ENCODE measurements around the gene ACOT7.

Gene ACOT7

DNA sequence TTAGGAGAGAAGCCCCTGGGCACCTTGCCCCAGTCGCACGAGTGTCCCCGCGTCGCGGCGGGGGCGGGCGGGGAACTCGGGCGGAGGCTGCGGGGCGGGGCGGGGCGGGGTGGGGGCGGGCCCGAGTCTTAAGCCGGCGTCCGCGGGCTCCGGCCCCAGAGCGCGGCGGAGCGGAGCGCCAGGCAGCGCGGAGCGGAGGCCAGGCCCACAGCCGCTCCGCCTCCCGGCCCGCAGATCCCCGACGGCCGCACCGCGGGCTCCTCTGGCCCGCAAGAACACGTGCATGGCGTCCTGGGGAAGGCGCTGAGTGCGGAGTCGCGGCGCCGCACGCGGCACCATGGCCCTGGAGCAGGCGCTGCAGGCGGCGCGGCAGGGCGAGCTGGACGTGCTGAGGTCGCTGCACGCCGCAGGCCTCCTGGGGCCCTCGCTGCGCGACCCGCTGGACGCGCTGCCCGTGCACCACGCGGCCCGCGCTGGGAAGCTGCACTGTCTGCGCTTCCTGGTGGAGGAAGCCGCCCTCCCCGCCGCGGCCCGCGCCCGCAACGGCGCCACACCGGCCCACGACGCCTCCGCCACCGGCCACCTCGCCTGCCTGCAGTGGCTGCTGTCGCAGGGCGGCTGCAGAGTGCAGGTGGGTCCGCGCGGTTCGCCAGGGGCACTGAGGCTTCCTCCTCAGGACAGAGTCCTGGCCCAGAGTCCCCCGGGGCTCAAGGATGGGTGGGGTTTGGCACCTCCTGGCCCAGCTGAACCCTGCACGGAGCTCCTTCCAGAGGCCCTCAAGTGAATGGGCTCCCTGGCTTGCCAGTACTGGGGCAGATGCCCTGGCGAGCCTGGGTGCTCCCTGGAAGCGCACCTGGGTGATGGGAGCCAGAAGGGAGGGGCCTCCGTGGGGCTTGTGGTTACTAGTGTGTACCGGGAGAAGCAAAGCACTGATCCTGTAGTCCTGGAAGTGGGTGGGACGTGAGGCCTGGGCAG lies 31.3 kb upstream of the ACOT7 start, which contains the start of gene ESPN:
ESPN (plus strand) TSS at position 158 of the 975 bp plus-strand sequence; CDS start at position 338, 180 bp downstream.
- in situ Hi-C loops (cut with MboI; ENCODE audit: low sequenced_read_pairs): no loop called here

DNA sequence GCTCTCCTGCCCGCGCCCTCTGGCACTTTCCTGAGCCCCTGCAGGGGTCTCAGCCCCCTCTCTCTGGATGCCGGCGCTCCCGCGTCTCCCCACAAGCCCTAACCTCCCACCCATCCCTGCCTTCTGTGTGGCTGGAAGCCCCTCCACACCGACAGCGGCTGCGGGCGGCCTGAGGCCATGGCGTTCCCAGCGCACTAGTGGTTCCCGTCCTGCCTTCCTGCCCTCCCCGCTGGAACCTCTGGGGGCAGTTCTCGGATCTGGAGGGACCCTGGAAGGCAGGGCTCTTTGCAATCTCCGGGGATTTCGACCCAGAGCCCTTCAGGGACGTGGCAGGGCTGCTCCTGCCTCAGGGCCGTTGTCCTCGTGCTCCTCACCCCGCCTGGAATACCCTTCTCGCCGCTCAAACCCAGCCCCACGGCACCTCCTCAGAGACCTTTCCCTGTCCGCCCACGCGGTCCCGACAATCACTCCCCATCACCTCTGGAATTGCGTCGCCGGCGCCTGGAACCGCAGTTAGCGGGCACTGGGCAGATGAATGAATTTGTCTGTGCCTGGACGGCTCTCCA lies 30.5 kb upstream of the ACOT7 start:
- in situ Hi-C loops (cut with MboI; ENCODE audit: low sequenced_read_pairs): no loop called here

DNA sequence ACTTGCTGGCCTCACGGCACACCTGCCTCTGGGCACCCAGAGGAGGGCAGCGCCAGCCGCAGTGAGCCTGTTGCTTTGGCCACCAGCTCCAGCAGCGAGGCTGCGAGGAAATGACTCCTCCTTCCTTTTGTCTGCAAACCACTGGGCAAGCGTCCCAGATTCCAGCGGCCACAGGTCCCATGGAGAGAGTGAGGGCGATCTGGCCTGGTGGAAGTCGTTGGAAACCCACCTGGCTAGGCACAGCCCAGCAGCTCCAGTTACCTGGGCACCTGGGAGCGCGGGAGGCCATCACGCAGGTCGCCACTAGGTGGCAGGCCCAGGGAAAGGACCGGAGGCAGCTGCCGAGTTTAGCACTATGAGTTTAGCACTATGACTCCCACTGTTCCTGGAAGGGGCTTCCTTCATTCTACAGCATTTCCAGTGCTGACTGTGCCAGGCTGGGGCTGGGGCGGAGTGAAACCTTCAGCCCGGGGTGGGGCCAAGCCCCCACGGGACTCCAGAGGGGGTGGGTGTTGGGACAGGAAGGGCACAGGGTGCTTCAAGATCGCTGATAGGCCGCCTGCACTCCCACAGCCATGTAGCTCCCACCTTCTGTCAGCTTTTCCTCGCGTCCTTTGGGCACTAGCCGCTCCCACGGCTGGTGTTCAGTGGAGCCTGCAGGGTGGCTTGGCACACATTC lies 29.9 kb upstream of the ACOT7 start:
- in situ Hi-C loops (cut with MboI; ENCODE audit: low sequenced_read_pairs): no loop called here

DNA sequence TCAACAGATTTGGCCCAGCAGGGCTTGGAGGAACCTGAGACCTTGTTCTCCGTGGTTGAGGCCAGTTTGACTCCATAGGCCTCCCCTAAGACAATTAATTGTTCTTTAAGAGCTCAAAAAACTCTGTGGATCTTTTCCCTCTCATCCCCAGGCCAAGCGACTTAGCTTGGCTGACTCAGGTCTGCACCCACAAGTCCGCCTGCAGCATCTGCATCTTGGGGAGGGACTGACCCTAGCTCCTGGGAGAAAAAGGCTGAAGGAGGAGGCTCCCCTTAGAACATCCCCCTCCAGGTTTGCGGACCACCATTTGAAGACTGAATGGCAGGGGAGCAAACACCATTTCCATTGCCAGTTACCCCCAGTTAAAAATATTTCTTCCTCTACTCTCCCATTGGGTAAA lies 27.7 kb upstream of the ACOT7 start:
- in situ Hi-C loops (cut with MboI; ENCODE audit: low sequenced_read_pairs): no loop called here

DNA sequence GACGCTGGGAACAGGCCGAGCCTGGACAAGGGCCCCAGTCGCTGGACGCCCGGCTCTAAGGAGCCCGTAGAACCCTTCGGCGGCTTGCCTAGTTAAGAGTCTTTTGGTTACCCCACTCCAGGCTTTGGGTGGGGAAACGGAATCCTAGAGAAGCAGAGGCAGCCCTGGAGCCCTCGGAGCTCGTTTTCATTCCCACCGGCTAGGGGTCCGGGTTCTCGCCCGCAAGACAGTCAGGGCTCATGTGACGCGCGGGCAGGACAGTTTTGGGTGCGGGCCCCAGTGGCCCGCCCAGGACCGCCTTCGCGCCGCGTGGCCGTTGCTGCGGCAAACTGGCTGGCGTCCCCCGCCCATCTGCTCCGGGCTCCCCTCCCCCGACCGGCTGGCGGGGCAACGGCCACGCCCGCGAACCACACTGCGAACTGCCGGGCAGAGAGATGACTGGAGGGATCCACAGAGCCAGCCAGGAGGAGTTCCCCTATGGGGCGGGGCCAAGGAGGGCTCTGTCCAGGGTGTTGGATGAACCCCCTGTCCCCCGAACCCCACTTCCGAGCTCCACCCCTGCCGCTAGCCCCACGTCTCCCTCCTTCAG lies 27.0 kb upstream of the ACOT7 start:
- in situ Hi-C loops (cut with MboI; ENCODE audit: low sequenced_read_pairs): no loop called here

DNA sequence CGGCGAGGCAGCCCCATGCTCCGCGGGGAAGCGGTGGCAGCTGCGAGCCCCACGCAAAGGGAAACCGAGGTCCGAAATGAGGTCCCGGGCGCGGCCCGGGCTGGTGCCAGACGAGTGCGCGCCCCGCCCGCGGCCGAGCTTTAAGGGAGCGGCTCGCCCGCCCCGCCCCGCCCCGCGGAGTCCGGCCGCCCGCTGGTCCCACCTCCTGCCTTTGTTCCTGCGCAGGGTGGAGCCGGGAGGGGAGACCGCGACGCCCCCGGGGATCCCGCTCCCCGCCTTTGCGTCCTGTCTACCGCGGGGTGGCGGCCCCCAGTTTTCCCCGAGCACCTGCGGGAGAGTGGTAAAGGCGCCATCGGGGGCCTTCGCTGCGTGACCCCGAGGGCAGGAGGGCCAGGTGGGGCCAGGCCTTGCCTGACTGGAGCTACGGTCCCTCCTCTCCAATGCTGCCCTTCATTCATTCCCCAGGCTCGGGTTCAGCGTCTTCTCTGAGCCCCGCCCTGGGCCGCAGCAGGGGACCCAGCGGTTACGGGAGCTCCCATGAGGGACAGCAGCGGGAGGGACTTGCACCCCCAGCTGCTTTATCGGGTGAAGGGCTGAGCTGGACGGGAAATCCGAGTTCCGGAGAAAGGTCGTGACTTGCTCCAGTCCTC lies 26.4 kb upstream of the ACOT7 start, which contains the start of gene HES2:
HES2 (minus strand) TSS at position 116 of the 650 bp plus-strand sequence; CDS start at position 17, 99 bp downstream.
- in situ Hi-C loops (cut with MboI; ENCODE audit: low sequenced_read_pairs): no loop called here

DNA sequence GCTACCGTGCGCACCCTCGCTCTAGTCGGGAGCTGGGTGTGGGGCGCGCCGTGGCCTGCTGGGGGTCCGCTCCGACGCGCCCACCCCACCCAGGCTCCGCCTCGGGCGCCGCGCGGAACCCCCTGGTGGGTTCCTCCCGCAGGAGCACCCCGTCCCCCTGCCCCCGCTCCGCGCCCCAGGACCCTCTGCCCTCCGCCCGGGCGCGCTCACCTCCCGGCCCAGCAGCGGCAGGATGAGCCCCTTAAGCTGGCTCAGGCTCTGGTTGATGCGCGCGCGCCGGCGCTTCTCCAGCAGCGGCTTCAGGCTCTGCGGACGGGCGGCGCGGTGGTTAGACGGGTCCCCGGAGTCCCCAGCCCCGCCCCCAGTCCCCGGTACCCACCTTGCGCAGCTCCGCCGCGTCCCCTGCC lies 25.8 kb upstream of the ACOT7 start:
- in situ Hi-C loops (cut with MboI; ENCODE audit: low sequenced_read_pairs): no loop called here

DNA sequence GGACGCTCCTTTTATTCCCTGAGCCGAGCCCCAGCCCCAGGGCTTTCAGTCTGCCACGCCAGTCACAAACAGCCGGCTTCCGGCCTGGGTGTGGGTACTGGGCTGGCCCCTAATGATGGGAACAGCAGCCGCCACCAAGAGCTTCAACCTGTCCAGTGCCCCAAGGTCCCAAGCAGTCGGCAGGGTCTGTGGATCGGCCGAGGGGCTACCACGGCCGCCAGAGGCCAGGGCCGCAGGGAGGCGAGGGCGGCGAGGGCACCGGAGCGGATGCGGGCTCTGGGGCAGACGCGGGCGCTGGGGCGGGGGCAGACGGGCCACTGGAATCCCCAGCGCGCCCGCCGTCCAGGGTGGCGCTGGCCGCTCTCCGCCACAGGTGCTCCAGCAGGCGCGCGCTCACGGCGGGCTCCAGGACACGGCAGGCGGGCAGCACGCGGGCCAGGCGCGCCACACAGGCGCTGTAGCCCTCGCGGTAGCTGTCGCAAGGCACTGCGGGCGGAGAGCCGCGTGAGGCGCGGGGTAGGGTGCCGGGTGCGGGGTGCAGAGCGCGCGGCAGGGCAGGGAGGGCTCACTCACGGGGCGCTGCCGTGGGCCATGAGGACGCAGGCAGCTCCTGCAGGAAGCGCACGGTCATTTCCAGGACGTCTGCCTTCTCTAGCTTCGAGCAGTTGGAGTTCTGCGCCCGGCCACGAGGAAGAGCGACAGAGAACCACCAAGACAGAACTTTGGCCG lies 25.3 kb upstream of the ACOT7 start:
- in situ Hi-C loops (cut with MboI; ENCODE audit: low sequenced_read_pairs): no loop called here

DNA sequence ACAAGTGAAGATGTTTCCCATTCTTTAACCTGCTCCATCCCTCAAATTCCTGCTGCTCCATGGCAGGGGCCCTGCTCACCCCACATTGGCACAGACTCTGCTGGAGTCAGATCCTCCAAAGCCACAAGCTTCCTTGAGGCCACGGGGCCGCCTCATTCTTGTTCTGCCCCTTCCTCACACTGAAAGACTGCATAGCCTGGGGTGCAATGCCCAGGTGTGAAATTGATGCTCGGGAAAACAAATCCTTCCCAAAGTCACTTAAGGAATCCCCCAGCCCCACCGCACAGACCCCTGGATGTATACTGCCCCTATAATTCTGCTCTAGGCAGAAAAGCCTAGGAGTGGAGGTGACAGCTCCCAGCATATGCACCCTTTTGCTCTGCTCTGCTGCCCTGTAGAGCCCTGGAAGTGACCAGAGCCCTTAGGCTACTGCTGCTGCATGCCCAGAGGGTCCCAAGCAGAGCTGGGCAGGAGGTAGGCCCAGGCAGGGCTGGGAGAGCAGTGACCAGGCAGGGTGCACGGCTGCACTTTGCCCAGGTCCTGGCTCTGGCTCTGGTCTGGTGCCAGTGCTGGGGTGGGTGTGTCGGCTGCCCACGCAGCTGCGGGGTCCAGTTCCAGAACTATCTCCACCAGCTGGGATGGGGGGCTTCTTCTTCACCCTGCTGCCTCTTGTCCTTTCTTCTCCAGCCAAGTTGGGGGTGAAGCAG lies 24.5 kb upstream of the ACOT7 start:
- in situ Hi-C loops (cut with MboI; ENCODE audit: low sequenced_read_pairs): no loop called here

DNA sequence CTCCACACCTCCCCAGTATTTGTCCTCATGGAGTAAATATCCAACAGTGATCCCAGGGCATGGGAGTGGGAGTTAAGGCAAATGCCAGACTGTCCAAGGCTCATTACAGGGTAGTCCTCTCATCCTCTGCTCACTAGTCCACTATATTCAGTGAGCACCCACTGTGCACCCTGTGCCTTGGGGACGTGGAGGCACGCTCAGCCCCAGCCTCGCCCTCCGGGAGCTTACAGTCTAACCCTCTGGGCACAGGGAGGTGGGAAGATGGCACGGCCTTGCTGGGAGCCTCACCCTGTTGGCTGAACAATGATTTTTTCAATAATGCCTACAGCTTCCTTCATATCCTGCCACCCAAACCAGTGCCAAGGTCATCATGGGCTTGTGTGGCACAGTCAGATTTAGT lies 23.3 kb upstream of the ACOT7 start:
- in situ Hi-C loops (cut with MboI; ENCODE audit: low sequenced_read_pairs): no loop called here

DNA sequence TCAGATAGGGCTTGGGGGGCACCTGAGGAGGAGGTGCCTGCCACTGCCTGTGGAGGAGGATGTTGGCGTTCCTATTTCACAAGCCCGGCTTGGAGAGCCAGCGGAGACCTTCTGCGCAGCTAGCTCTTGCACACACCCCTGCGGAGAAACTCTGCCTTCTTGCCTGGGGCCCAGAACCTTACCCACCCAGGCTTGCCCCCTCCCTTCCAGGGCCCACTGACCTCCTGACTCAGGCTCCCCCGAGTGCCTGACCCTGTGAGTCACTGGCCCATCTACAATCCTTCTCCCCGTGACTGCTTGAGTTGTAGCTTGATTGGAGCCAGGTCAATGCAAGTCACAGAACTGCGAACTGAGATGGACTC lies 22.7 kb upstream of the ACOT7 start:
- in situ Hi-C loops (cut with MboI; ENCODE audit: low sequenced_read_pairs): no loop called here

DNA sequence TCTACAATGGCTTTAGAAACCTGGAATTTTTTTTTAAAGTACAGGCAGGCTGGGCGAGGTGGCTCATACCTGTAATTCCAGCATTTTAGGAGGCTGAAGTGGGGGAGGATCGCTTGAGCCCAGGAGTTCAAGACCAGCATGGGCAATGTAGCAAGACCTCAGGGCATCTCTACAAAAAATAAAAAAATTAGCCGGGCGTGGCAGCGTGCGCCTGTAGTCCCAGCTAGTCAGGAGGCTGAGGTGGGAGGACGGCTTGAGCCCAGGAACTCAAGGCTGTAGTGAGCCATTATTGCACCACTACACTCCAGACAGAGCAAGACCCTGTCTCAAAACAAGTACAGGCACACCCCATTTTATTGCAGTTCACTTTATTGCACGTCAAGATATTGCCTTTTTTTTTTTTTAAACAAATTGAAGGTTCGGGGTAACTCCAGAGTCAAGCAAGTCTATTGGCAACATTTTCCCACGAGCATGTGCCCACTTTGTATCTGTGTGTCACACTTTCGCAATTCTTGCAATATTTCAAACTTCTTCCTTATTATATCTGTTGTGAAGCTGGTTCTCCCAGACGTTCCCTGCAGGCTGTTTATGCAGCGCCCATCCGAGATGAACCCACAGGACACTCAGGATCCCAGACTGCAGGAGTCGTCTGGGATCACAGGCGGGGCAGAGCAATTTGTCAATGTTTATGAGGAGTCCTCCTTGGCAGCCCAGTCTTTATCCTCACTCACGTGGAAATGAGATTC lies 21.5 kb upstream of the ACOT7 start:
- in situ Hi-C loops (cut with MboI; ENCODE audit: low sequenced_read_pairs): no loop called here

DNA sequence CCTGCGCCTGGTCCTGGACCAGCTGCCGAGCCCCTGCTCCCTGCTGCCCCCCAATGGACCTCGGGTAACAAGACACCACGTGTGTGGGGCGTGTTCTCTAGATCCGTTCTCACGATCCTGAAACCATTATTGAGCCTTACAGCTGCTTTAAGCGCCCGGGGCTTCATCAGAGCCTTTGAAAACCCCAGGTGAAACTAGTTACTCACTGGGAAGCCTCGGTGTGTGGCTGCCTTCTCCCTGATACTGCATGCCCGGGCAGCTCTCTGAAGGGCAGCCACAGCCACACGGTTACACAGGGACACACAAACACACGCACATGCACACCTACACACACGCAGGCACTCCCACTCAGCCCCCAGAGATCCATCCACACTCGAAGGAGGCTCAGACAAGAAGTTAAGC lies 20.9 kb upstream of the ACOT7 start:
- in situ Hi-C loops (cut with MboI; ENCODE audit: low sequenced_read_pairs): no loop called here

DNA sequence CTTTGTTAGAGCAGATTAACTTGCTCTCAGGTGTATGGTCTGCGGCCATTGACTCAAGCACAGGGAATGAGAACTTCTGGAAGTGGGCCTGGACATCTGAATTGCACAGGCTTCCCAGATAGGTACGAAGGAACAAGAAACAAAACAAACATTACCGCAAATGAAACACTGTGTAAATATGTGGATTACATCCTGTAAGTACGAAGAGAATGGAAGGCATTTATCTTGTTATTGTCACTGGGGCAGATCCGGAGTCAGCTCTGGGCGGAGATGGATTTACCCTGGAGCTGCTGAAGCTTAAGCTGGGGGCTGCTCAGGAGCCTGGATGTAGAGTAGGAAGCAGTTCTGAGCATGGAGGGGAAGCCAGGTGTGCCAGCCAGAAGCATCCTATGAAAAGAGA lies 19.3 kb upstream of the ACOT7 start:
- in situ Hi-C loops (cut with MboI; ENCODE audit: low sequenced_read_pairs): no loop called here

DNA sequence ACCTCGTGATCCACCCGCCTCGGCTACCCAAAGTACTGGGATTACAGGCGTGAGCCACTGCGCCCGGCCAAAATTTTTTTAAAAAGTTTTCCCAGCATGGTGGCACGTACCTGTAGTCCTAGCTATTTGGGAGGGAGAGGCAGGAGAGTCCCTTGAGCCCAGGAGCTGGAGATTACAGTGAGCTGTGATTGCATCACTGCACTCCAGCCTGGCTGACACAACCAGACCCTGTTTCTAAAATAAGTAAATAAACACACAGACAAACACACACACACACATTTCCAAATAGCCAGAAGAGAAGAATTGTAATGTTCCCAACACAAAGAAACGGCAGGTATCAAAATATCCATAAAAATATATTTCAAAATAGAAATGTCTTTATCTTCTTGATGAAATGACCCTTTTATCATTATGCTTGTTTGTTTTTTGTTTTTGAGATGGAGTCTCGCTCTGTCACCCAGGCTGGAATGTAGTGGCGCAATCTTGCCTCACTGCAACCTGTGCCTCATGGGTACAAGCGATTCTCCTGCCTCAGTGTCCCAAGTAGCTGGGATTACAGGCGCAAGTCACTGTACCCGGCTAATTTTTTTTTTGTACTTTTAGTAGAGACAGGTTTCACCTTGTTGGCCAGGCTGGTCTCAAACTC lies 16.8 kb upstream of the ACOT7 start:
- in situ Hi-C loops (cut with MboI; ENCODE audit: low sequenced_read_pairs): no loop called here

DNA sequence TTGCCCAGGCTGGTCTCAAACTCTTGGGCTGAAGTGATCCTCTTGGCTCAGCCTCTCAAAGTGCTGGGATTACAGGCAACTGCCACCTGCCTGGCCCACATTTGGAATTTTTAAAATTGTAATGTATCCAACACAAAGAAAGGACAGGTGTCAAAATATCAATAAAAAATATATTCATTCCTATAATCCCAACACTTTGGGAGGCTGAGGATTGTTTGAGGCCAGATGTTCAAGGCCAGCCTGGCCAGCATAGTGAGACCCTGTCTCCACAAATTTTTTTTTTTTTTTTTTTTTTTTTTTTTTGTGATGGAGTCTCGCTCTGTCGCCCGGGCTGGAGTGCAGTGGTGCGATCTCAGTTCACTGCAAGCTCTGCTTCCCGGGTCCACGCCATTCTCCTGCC lies 16.2 kb upstream of the ACOT7 start:
- in situ Hi-C loops (cut with MboI; ENCODE audit: low sequenced_read_pairs): no loop called here

DNA sequence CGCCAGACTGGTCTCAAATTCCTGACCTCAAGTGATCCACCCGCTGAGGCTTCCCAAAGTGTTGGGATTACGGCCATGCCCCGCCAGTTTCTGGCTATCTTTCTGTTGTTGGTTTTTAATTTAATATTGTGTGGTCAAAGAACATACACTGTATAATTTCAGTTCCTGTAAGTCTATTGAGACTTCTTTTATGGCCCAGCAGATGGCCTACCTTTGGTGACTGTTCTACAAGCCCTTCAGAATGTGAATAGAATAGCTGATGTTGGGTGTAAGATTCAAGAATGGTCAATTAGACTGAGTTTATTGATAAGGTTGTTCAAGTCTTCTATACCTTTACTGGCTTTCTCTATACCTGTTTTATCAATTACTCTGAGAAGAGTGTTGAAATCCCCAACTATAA lies 15.5 kb upstream of the ACOT7 start:
- in situ Hi-C loops (cut with MboI; ENCODE audit: low sequenced_read_pairs): no loop called here

DNA sequence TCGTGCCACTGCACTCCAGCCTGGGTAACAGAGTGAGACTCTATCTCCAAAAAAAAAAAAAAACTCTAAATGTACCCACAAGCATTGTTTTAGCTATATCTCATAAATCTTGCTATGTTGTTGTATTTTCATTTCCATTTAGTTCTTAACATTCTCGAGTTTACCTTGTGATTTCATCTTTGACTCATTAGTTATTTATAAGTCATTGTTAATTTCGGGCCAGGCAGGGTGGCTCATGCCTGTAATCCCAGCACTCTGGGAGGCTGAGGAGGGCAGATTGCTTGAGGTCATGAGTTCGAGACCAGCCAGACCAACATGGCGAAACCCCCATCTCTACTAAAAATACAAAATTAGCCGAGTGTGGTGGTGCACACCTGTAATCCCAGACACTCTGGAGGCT lies 14.5 kb upstream of the ACOT7 start:
- in situ Hi-C loops (cut with MboI; ENCODE audit: low sequenced_read_pairs): no loop called here

Data from hTERT RPE-1 (cell line).